HUES48 (cell line): Measurements from ENCODE around the gene TMEFF2.
"Not testable (repeated sequence)": the region's sequence is repeated elsewhere in the genome, so short reads cannot be mapped to it uniquely, and the experiment has no call there.

Source experiments
- H3K27ac ChIP-seq: one replicate; pipeline ENCODE4 v1.7.0; 2013; ENCODE audit warnings: low read depth, low read length, inconsistent platforms
- H3K27me3 ChIP-seq: 2 replicates; pipeline ENCODE4 v1.6.1; 2013; ENCODE audit warnings: mild to moderate bottlenecking, low read length; ENCODE audit not compliant: control insufficient read depth, insufficient read depth
- H3K36me3 ChIP-seq: 2 replicates; pipeline ENCODE4 v1.6.1; 2013; ENCODE audit warnings: low read length; ENCODE audit not compliant: control insufficient read depth, insufficient read depth
- H3K4me1 ChIP-seq: 2 replicates; pipeline ENCODE4 v1.6.1; 2013; ENCODE audit warnings: mild to moderate bottlenecking, low read length; ENCODE audit not compliant: control insufficient read depth, insufficient read depth
- H3K4me3 ChIP-seq: 2 replicates; pipeline ENCODE4 v1.5.1; 2013; ENCODE audit warnings: mild to moderate bottlenecking, low read depth, low read length
- H3K9ac ChIP-seq: 2 replicates; pipeline ENCODE4 v1.6.1; 2013; ENCODE audit warnings: mild to moderate bottlenecking, low read depth, low read length, moderate library complexity
- H3K9me3 ChIP-seq: 2 replicates; pipeline ENCODE4 v1.6.1; 2013; ENCODE audit warnings: low read length; ENCODE audit not compliant: control insufficient read depth, insufficient read depth

Gene TMEFF2

DNA sequence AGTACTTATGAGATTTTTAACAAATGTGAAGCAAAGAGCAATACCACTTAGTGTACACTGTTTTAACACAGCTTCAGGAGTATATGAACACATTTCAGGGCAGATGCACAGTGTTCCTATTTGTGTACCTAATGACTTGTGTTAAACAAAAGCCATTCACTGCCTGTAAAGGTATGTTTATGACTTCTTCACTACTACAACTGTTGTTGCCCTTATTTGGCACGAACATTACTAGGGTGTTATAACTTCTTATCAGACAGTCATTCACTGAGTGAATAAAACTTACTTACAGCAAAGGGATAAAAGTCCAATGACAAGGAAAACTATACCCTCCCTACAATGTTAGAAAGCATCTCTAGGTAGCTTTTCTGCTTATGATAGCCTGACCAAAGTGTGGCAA is 262.4 kb downstream of the TMEFF2 start:
- Histone ChIP-seq H3K4me1 (peaks cover 16% of the 10 kb centered on the region), H3K27me3 (no peaks in the 10 kb centered on the region), H3K9ac (no peak overlapping the region), H3K27ac (no peak overlapping the region), H3K9me3 (no peaks in the 10 kb centered on the region), H3K4me3 (no peak overlapping the region), H3K36me3 (no peaks in the 10 kb centered on the region)

GRCh38 chr2:191931329-191931728 is 263.4 kb downstream of the TMEFF2 start:
- no peaks in the 10 kb centered on the region for H3K27me3 ChIP-seq
- no peak overlapping the region for H3K4me3 ChIP-seq
- H3K9me3 ChIP-seq = no peaks in the 10 kb centered on the region
- H3K36me3 ChIP-seq = no peaks in the 10 kb centered on the region
- no peak overlapping the region for H3K27ac ChIP-seq
- no peak overlapping the region for H3K9ac ChIP-seq
- H3K4me1 ChIP-seq = peaks cover 19% of the 10 kb centered on the region

GRCh38 chr2:191930205-191930604 is 264.5 kb downstream of the TMEFF2 start:
- H3K9me3 ChIP-seq = no peaks in the 10 kb centered on the region
- no peaks in the 10 kb centered on the region for H3K36me3 ChIP-seq
- no peak overlapping the region for H3K4me3 ChIP-seq
- H3K9ac ChIP-seq = no peak overlapping the region
- no peak overlapping the region for H3K27ac ChIP-seq
- H3K4me1 ChIP-seq = peaks cover 19% of the 10 kb centered on the region
- no peaks in the 10 kb centered on the region for H3K27me3 ChIP-seq

DNA sequence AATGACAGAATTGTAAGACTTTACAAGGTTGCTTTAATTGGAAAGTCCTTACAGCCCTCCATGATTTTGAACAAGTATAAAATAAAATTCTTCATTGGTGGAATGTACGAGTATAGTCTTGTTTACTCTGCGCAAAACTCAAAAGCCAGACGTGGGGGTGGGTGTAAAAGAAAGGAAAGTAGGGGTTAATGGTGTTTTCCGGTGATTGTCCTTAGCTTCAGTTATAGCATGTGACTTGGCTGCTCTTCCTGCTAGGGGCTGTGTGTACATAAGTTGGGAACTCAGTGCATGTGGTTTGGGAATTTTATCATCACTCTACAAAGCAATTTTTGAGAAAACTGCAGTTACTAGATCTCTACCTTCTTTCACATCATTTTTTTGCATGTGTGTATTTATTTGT is 265.4 kb downstream of the TMEFF2 start:
- Histone ChIP-seq H3K9ac (no peak overlapping the region), H3K4me3 (no peak overlapping the region), H3K4me1 (peaks cover 19% of the 10 kb centered on the region), H3K27ac (no peak overlapping the region), H3K27me3 (no peaks in the 10 kb centered on the region), H3K36me3 (no peaks in the 10 kb centered on the region), H3K9me3 (no peaks in the 10 kb centered on the region)

DNA sequence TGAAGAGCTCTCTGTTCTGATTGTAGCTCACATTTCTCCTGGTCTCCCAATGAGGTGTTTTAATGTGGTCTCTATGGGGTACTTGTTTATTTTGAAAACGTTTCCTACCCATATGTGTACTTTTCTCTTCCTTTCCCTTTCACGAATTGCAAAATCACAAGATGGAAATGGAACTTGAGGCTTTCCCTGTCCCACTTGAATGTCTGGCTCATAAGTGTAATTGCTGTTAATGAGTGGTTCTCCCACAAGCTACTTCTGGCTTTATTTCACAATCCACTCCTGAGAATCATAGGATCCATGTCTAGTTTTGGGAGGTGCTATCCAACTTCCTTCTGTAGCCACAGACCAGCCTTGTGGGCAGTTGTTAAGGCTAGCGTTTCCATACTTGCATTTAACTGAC is 266.7 kb downstream of the TMEFF2 start:
- peak overlapping the region; percentile 92 for H3K27ac ChIP-seq

GRCh38 chr2:191927319-191927867 is 267.3 kb downstream of the TMEFF2 start:
- Histone ChIP-seq H3K4me1 (peaks cover 19% of the 10 kb centered on the region), H3K4me3 (peak overlapping the region; percentile 24; the same call in 1 of the 2 replicates), H3K9ac (no peak overlapping the region), H3K27ac (peak overlapping the region; percentile 92), H3K9me3 (no peaks in the 10 kb centered on the region), H3K27me3 (no peaks in the 10 kb centered on the region), H3K36me3 (no peaks in the 10 kb centered on the region)

More for the DNA sequence above, 266.7 kb downstream of the TMEFF2 start:
- no peaks in the 10 kb centered on the region for H3K9me3 ChIP-seq
- no peaks in the 10 kb centered on the region for H3K27me3 ChIP-seq
- H3K36me3 ChIP-seq = no peaks in the 10 kb centered on the region
- peaks cover 19% of the 10 kb centered on the region for H3K4me1 ChIP-seq
- no peak overlapping the region; the same call in 1 of the 2 replicates for H3K4me3 ChIP-seq
- no peak overlapping the region for H3K9ac ChIP-seq

DNA sequence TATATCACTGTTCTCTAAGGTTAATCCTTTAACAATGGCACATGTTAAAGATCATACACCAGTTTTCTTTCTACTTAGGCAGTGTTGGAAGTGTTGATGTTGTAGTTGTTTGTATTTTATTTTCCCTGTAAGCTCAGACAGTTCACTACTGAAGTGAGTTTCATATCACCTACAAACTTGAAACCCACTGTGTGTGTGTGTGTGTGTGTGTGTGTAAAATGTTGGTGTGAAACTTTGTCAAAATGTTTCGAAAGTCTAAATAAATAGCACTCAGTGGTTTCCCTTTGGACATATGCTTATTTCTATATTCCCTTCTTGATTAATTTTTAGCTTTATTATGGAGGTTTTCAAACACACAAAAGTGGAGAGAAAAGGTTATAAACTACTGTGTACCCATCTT is 268.1 kb downstream of the TMEFF2 start:
- Histone ChIP-seq H3K27me3 (no peaks in the 10 kb centered on the region), H3K27ac (peak overlapping the region; percentile 92), H3K9ac (no peak overlapping the region), H3K4me1 (peaks cover 19% of the 10 kb centered on the region), H3K9me3 (no peaks in the 10 kb centered on the region), H3K36me3 (no peaks in the 10 kb centered on the region), H3K4me3 (no peak overlapping the region)

- H3K36me3 ChIP-seq = no peaks in the 10 kb centered on the region
These were observed 271.1 kb downstream of the TMEFF2 start for GRCh38 chr2:191923652-191923997.

DNA sequence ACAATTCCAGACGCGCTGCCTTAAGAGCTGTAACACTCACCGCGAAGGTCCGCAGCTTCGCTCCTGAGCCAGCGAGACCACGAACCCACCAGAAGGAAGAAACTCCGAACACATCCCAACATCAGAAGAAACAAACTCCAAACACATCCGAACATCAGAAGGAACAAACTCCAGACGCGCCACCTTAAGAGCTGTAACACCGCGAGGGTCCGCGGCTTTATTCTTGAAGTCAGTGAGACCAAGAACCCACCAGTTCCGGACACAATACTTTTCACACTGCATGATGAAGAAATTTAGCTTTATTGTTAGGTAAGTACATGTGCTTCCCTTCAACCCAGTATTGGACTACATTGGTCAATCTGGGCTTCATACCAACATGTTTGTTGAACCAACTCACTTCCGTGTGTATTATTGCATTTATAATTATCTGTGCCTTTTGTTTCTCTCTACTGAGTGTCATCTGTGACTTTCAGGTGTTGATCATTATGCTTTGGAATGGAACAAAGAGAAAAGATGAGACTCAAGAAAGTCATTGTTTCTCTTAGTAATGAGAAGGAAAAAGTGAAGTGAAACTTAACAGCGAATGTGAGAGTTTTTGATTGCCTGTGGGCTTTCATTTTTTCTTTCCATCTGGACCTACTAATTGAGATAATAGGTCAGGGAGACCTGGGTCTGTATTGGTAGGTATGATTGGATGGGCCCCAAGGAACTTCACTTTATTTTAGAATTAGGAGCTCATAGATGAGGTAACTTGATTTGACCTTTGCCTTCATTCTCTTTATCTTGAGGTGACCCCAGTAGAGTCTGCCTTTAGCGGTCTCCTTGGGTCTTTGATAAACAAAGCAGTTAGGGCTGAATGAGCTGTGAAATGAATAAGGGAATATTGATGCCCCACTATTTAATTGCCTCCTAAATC is 271.7 kb downstream of the TMEFF2 start:
- H3K36me3 ChIP-seq = no peaks in the 10 kb centered on the region
- no peaks in the 10 kb centered on the region; the same call in 1 of the 2 replicates for H3K9me3 ChIP-seq
- peaks cover 10% of the 10 kb centered on the region for H3K4me1 ChIP-seq
- no peak overlapping the region for H3K9ac ChIP-seq
- H3K27me3 ChIP-seq = no peaks in the 10 kb centered on the region
- H3K27ac ChIP-seq = no peak overlapping the region
- no peak overlapping the region for H3K4me3 ChIP-seq

More at GRCh38 chr2:191923652-191923997, 271.1 kb downstream of the TMEFF2 start:
- no peak overlapping the region for H3K4me3 ChIP-seq
- peaks cover 16% of the 10 kb centered on the region for H3K4me1 ChIP-seq
- no peaks in the 10 kb centered on the region for H3K27me3 ChIP-seq
- no peak overlapping the region for H3K27ac ChIP-seq
- no peaks in the 10 kb centered on the region; the same call in 1 of the 2 replicates for H3K9me3 ChIP-seq
- H3K9ac ChIP-seq = no peak overlapping the region

- H3K36me3 ChIP-seq, H3K27ac ChIP-seq, H3K9me3 ChIP-seq, H3K9ac ChIP-seq, H3K27me3 ChIP-seq, H3K4me1 ChIP-seq, H3K4me3 ChIP-seq: not testable (repeated sequence)
These were observed 273.1 kb downstream of the TMEFF2 start for GRCh38 chr2:191921650-191922049.

DNA sequence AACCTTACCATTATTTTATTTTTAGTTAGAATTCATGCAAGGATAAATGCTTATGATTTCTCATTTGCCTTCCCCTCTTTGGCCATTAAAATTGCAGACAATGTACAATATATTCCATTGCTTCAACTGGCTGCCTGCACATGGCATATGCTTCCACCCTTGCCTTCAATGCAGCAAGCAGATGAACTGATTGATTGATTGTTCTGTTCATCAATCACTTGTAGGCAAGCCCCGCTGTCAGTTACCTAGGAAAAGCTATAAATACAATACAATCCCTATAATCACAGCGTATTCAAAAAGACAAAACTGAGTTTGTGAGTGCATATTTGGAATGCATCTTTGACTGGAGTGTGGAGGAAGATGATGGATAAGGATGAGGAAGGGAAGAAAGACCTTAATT is 274.2 kb downstream of the TMEFF2 start:
- H3K27me3 ChIP-seq = no peaks in the 10 kb centered on the region
- H3K4me3 ChIP-seq = no peak overlapping the region
- no peaks in the 10 kb centered on the region; the same call in 1 of the 2 replicates for H3K9me3 ChIP-seq
- H3K27ac ChIP-seq = no peak overlapping the region
- H3K9ac ChIP-seq = no peak overlapping the region
- no peaks in the 10 kb centered on the region for H3K36me3 ChIP-seq
- no peaks in the 10 kb centered on the region for H3K4me1 ChIP-seq
